Activated naive CD4-positive, alpha-beta T cell (primary cell): ENCODE data around the gene EPAS1.

Experiments used
- DNase-seq, 4 experiments: peaks; one replicate each; lab custom pipeline; 2025; lab: John Stamatoyannopoulos, UW

Gene EPAS1

DNA sequence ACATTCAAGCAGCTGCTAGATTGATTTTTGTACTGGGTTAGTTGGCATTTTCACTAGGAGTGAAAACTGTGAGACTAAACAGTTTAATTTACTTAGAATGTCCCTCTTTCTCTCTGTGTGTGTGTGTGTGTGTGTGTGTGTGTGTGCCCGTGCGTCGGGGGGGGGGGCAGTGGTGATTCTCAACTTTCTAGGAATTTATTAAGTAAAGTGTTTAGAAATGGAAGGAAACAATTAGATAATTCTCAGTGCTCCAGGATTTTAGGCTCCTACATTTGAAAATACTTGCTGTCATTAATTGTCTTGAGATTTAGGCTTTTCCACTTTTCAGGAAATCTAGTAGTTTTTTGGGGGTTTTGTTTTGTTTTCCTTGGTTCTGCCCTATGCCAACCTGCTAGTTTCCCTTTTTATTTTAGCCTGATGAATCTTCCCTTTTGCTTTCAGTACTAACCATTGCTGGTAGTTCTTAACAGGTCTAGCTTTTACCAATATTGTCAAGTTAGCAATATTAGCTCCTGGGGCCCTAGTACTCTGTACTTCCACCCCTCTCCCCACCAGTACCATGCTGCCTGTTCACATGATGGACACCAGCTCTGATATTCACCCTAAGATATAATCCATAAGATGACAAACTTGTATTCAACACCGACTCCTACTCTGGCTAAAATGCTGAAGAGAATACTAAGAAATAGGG lies 4.9 kb downstream of the EPAS1 start:
- DNase-seq: no peak

DNA sequence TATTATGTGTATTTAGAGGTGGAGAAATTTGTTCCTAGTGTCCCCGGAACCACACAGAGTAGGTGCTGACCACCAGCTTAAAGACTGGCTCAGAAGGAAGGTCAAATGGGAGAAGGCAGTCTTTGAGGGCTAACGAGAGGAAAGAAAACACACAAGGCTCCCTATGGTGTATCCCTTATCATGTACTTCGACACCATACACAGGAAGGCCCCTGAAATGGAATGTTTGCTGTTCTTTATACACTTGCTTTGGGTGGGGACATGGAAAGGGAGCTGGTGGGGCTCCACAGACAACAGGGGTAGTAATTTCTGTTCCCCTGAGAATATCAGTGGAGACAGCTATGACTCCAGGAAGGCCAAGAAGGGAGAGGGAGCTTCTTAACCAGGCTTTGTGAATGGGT lies 6.0 kb downstream of the EPAS1 start:
- no peak for DNase-seq

DNA sequence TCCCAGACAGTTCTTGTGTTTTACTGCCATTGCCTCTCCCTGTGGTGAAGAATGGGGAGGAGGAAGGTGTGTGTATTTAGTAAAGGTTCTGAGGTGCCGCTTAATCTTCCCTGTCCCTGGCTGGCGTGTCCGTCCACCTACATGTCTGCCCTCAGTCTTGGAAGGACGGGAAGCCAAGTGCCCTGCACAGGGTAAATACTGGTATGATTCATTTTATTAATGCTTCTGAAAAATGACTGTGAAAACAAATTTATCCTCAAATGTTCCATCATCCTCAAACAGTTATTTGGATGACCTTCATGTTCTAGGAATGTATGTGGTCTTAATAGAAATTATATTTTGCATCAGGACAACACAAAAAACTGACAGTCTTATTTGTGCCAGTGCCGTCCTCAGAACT lies 6.6 kb downstream of the EPAS1 start:
- DNase-seq: no peak

DNA sequence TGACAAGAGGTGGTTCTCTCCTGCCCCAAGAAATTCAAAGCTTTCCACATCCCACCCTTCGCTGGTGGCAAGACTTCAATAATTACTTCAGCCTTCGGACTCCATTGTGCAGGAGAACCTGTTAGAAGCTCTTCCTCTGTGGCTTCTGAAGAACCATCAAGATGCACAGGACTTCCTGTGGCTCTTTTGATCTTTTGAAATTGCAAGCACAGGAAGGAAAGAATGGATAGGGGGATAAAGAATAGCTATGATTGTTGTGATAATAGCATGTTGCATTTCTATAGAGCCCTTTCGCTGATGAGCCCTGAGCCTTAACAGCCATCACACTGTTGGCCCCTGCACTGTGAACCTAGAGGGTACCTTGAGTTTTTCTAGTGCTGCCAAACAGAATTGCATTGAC lies 7.4 kb downstream of the EPAS1 start:
- DNase-seq: no peak

DNA sequence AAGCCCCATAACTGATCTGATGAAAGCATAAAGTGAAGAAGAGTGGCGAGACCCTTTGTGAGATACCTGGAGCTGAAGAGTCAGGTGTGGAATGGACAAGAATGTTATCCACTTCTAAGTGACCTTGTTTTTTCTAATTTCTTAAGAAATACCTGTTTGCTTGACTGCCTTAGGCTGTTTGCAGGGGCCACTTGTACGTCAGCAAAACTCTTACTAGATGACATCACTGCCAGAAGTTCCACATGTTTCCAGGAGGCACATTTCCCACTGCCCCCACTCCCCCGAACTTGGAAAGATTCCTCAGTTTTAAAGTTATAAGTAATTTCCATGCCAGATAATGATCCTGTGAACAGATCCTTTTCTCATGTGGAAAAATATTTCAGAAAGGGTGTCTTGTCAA lies 8.0 kb downstream of the EPAS1 start:
- DNase-seq: no peak

DNA sequence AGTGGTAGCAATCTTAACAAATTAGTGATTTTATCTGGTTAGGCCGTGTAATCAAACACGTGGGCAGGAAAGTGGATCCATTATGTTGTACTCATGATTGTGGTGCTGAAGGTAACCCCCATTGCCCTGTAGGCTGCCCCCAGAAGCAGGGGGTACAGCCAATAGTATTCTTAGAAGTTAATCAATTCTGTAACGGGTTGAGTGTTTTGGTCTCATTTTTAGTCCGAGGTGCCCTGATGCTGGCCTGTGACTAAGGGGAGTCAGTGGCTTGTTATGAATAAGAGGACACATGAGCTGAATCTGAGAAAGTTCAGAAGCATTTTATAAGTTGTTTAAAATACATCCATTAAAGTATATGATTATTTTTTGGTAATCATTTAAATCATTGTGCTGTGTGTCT lies 8.6 kb downstream of the EPAS1 start:
- no peak for DNase-seq

DNA sequence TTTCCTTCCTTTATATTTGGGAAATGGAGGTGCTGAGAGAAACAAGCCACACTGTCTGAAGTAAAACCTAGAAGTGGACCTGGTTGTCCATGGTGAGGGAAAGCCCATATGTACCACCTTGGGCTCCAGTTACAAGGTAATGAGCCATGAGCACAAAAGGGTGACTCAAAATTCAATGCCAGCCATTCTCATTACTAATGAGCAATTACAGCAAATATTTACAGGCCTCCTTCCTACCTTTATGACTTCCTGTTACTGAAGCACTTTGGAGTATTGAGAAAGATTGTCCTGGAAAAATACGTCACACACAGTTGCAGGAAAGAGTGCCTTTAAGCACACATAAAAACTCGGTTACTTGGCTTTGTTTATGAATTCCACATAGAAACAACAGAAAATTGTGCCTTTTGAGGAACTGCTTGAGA lies 9.1 kb downstream of the EPAS1 start:
- DNase-seq: no peak

DNA sequence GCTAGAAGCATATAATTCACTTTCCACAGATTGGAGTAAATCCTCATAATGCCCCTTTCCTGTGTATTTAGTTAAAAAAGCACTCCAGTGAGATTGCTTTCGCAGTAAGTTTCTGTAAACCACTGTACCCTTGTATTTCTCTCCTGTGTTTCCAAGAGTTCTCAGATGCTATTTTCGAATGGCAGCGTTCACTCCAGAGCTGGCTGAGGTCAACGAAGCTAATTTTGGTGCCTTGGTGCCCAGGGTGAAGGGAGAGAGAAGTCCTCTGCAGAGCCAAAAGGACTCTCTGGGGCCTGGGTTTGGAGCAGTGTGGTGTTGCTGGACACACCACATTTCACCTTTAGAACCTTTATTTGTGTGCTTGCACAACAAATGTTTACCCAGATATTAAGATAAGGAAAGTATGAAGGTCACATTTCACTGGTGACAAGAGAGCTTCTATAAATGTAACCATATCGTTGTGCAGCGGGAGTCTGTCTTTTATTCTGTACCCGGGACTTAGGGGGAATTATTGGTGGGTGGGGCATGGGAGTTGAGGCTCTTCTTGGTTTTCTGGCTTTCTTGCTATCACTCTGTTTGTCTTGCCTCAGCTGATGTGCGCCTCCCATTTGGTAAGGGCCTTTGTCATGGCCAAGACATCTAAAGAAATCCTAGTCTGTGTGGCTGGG lies 9.9 kb downstream of the EPAS1 start:
- DNase-seq: no peak

DNA sequence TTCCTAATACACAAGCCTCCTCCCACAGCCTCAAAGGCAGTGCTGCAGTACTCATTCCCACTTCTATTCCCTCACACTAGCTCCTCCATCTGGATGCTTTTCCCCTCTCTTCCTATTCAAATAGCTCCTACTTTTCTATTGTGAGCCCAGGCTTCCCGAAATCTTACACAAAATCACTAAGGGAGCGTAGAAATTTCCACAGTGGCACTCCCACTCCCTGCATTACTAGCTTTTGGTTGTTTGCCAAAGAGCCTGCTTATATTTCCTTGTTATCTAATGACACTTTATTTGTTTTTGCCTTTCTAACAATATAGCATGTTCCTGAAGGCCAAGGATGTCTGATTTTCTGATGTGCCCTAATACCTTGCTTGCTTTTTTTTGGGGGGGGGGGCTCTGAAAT lies 10.9 kb downstream of the EPAS1 start:
- no peak for DNase-seq

DNA sequence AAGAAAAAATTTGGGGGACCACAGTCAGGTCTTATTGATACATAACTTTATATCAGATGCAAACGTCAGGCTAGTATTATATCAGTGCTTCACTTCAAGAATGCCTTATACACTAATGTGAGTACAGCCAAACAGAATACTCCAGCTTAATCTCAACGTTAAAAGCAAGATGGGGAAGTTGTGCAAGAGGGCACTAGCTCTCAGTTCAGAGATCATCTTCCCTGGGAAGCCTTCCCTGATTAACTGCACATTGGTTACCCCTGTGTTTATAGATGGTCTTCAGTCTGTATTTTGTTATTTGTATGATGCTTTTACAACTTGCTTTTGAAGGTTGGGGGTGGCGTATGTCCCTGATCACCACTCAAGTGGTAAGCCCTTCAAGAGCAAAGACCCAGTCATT lies 11.4 kb downstream of the EPAS1 start:
- DNase-seq: no peak

DNA sequence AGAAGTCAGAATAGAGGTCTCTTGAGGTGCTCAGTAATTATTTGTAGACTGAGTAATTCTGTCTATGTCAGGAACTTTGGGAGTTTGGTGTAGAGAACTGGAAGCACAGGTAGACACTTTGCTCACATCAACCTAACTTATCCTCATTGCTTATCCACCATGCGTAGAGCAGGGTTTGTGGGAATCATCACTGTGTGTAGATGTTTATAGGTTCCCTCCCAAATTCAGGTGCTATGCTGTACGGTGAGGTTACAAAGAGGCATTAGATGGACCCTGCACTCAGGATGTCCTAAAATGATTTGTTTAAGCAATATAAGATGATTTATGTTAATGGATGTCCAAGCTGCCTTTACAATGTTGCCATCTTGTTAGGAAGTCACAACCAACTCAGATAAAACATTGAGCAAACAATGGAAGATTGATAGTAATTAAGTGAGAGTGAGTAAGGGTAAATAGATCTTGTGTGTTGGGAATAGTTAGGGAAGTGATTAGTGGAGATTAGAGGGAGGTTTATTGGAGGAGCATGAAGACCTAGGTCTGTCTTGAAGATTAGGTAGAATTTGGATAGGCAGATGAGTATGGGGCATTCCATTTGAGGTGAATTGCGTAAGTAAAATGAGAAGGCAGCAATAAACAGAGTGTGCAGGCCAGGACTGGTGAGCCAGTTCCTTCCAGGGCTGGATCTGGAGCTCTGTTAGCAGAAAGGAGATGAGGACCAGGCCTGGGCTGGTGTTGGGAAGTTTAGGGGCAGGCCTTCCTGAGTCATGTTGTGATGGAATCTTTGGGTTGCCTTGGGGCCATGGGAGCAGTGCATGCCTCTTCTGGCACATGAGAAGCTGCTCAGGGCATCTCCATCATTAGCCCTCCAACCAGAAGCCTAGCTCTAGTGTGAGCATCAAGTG lies 12.1 kb downstream of the EPAS1 start:
- no peak for DNase-seq

DNA sequence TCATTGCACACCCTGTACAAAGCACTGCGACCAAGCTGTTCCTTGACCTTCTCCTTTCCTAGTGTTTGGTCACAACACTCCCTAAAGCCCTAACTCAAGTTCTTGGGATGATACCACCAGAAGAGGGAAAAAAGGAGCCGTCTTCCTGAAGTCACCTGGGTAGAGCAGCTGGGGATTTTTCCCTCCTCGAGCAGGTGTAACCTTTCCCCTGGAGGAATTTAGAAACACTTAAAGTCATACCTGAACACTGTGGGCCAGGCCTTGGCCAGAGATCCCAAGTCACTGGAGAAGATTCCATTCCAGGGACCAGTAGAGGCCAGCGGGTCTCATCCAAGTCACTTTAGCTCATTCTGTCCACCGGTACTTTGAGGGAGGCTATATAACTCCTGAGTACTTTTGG lies 13.2 kb downstream of the EPAS1 start:
- DNase-seq: no peak

DNA sequence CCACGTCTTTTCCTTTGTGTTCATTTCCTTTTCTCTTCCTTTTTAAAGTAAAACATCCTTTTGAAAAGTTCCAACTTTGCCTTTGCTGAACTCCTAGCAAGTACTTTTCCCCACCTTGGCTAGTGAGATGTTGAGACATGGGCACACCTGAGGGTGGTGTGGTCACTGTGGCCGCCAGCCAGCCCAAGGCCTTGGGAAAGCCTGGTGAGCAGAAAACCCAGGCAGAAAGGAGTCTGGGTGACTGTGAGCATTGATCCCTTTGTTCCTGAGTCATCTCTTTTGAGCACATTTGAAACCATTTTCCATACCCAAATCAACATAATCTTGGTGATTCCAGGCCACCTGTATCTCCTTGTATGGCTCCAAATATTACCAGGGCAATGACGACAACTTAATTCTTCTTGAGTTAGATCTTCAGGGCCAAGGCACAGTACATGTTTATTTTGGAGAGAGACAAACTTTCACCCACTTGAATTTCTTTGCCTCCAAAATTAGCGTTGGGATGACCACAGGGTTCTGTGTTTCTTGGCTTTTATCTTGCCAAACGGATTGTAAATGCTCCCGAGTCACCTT lies 14.5 kb downstream of the EPAS1 start:
- no peak for DNase-seq

DNA sequence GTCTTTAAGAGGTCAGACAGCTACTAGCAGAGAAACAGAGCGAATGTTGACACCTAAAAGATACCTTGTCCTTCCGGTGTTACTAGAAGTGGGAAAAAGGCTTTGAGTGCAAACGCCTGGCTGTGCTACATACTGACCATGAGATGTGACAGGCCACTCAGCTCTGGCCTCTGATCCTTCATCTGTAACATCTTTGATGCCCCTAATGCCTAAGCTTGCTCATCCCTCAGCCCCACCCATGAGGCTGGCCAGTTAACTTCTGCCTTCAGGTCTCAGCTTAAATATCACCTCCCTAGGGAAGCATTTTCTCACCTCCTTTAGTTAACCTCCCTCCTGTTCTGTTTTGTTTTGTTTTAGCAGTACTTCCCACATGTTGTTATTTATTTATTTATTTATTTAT lies 15.9 kb downstream of the EPAS1 start:
- no peak for DNase-seq

DNA sequence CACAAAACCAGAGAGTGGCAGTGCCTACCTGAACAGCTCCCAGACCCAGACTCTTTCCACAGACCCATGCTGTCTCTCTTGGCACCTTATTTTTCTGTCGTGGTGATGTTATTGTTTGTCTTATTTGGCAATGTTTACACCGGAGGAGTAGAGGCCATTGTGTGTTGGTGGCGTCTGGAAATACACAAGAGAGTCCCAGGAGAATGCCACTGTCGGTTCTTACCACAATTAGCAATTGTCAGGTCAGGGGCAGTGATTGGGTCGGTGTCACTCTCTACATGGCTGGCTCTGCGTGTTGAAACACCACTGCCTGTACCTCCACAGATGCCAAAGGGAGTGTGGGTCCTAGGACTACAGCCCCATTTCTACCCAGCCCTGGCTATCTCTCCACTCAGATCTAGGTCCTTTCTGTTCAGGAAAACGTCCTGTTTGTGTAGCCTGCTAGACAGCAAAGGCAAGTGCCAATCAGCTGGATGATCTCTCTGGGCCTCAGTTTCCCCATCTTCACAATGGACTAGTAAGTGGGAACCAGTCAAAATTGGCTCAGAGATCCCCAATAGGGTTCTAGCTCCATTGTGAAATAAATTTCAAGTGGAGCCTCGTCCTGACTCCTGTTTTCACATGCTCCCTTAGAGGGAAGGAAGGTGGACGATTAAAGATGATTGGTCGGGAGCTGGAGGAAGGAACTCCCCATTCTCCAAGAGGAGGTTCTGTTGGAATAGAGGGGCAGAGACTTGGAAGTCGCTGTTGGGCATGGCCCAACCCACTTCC lies 17.0 kb downstream of the EPAS1 start:
- no peak for DNase-seq

DNA sequence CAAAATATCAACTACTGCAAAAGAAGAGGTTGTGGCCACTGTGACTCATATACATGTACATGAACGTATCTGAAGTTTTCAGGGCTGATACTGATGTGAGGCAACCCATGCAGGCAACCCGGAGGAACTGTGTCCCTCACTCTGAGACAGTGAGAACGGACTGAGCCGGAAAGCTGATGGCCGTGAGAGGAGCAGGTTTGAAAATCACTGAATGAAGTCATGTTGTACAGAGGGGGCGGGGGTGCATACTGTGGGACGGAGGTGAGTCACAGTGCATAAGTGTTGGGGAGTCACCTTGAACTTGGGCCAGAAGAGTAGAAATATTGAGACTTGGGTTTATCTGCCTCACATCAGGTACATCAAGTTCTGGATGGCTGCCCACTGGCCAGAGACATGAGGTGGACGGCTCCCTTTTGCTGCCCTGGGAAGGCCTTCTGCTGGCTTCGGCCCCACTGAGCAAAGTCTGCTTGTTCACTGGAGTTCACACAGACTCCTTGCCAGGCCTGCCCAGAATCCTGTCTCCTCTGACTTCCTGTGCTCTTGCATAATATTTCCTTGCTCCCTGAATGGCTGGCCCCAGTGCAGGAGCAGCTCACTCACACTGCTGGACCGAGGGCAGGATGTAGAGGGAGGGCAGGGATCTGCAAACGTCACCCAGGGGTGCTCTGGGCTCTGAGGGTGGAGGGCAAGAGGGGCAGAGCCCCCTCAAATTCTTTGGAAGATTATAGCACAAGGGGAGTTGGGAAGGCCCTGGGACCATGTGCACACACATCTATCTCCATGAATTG lies 18.1 kb downstream of the EPAS1 start:
- DNase-seq: no peak

DNA sequence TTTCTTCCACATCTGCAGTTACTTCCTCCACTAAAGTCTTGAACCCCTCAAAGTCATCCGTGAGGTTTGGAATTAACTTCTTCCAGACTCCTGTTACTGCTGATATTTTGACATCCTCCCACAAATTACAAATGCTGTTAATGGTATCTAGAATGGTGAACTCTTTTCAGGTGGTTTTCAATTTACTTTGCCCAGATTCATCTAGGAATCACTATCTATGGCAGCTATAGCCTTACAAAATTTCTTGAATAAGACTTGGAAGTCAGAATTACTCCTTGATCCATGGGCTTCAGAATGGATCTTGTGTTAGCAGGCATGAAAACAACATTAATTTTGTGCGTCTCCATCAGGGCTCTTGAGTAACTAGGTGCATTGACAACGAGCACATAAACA lies 19.9 kb downstream of the EPAS1 start:
- DNase-seq: no peak

DNA sequence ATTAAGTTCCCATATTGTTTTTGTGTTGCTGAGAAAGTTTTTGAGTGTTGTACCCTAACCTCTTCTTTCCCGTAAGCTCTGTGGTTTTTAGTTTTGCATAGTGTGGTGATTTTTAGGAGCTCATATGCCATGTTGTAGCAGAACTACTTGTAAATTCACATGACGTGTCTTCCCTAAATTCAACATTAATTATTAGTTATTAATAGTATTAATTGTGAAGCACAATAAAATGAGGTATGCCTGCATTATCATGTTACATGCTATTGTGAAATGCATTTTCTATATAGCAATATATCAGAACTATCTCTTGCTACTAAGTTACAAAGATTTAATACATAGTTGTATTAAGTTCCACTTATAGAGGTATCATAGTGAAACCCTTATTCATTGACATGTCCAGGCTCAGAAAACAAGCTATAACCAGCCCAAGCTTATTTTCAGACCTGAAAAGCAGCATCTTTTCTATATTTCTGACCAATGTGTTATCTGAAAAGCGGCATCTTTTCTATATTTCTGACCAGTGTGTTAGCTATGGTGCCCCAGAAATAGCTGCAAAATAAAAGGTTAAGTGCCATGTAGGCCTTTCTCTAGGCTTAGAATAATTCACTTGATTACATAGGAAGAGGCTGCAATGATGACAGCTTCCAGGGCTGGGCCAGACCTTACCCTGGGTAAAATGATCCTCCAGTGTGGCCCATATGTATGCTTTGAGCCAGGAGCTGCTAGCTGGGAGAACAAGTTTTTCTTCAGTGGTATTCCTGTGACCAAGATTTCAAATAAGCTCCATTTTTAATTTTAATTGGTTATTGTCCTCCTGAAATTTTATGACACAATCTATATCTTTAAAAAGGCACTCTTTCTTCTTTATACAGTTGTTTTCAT lies 21.6 kb downstream of the EPAS1 start:
- DNase-seq: no peak

DNA sequence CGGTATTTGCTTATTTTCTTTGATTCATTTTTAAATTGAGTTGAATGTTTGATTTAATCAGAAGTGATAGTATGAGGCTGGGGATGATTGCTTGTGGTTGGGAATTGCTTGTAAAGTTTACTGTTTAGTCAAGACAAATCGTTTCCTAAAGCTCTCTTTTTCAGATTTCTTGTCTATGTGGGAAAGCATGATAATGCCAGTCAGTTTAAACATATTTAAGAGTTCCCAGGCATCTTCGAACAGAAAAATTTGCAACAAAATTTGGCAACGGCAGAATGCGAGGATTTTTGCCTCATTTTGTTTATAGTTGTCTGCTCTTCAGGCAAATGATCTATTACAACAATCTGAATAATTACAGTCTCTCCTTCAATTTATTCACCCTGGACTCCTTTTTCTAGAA lies 22.5 kb downstream of the EPAS1 start:
- DNase-seq: no peak

DNA sequence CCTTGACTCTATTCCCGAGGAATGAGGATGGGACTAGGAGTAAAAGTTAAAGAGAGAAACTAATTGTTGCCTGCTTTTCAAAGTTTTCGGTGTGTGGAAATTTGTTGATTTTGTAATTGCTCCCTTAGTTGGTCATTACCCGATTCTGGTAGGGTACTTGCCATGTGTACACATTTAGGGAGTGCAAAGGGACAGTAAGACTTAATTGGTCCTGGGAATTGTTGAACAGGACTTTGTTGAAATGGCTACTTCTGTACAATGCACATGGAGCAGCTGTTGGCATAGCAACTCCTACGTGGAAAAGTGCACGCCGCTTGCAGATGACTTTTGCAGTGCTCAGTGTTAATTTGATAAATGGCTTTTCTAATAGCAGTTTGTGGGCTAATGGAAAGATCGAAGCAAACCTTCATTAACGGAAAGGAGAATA lies 22.9 kb downstream of the EPAS1 start:
- no peak for DNase-seq
